ENCODE measurements around the gene TMEM43. TPM values are rescaled to one million over a fixed set of nuclear protein-coding genes. Genes with fewer than 3 reads are reported as not detected.

Gene TMEM43
- total and polyA plus RNA-seq, 10 of the 15 experiments (the other 5 are each of a cell fraction or from before 2014, with no cell fraction given): 7.2 to 33.0 (median 18.5) TPM

- no peaks in the 10 kb centered on the region for H3K79me2 ChIP-seq (ENCODE audit: control insufficient read depth, insufficient read depth, low read length)
- H2AFZ ChIP-seq (ENCODE audit: control insufficient read depth, low read depth, low read length): no peak overlapping the region
- H3K4me1 ChIP-seq (ENCODE audit: control insufficient read depth, insufficient read depth, low read length): no peaks in the 10 kb centered on the region
- no peak for TF ChIP-seq POLR2AphosphoS2 (IDR thresholded peaks at IDR 0.05; ENCODE audit: low read depth, low read length)
- no peak for TF ChIP-seq ZBED1 (IDR thresholded peaks at IDR 0.05; ENCODE audit: borderline replicate concordance)
- TF ChIP-seq, protein P1, sequence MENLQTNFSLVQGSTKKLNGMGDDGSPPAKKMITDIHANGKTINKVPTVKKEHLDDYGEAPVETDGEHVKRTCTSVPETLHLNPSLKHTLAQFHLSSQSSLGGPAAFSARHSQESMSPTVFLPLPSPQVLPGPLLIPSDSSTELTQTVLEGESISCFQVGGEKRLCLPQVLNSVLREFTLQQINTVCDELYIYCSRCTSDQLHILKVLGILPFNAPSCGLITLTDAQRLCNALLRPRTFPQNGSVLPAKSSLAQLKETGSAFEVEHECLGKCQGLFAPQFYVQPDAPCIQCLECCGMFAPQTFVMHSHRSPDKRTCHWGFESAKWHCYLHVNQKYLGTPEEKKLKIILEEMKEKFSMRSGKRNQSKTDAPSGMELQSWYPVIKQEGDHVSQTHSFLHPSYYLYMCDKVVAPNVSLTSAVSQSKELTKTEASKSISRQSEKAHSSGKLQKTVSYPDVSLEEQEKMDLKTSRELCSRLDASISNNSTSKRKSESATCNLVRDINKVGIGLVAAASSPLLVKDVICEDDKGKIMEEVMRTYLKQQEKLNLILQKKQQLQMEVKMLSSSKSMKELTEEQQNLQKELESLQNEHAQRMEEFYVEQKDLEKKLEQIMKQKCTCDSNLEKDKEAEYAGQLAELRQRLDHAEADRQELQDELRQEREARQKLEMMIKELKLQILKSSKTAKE (IDR thresholded peaks at IDR 0.05; ENCODE audit: low read depth, poor library complexity, severe bottlenecking): no peak
- TF ChIP-seq ZZZ3 (IDR thresholded peaks at IDR 0.05; ENCODE audit: control insufficient read depth, insufficient read length, low read depth): no peak
- TF ChIP-seq PML (IDR thresholded peaks at IDR 0.05; ENCODE audit: low read length): no peak
- TF ChIP-seq MTA3 (IDR thresholded peaks at IDR 0.05; ENCODE audit: borderline replicate concordance, low read length): no peak
- TF ChIP-seq, protein P2, sequence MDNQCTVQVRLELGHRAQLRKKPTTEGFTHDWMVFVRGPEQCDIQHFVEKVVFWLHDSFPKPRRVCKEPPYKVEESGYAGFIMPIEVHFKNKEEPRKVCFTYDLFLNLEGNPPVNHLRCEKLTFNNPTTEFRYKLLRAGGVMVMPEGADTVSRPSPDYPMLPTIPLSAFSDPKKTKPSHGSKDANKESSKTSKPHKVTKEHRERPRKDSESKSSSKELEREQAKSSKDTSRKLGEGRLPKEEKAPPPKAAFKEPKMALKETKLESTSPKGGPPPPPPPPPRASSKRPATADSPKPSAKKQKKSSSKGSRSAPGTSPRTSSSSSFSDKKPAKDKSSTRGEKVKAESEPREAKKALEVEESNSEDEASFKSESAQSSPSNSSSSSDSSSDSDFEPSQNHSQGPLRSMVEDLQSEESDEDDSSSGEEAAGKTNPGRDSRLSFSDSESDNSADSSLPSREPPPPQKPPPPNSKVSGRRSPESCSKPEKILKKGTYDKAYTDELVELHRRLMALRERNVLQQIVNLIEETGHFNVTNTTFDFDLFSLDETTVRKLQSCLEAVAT (IDR thresholded peaks at IDR 0.05): no peak
- TF ChIP-seq ZNF217 (IDR thresholded peaks at IDR 0.05): no peak
- TF ChIP-seq JUND (IDR thresholded peaks at IDR 0.05; ENCODE audit: low read depth, low read length): no peak
- TF ChIP-seq ZNF207 (IDR thresholded peaks at IDR 0.05; ENCODE audit: borderline replicate concordance): no peak
- TF ChIP-seq CREM (IDR thresholded peaks at IDR 0.05; ENCODE audit: low read depth): no peak
- no peak for TF ChIP-seq MEF2A (IDR thresholded peaks at IDR 0.05; ENCODE audit: insufficient read depth, low read depth, low read length)
- no peak for TF ChIP-seq NFIC (IDR thresholded peaks at IDR 0.05; ENCODE audit: low read depth, low read length)
- TF ChIP-seq, protein P3, sequence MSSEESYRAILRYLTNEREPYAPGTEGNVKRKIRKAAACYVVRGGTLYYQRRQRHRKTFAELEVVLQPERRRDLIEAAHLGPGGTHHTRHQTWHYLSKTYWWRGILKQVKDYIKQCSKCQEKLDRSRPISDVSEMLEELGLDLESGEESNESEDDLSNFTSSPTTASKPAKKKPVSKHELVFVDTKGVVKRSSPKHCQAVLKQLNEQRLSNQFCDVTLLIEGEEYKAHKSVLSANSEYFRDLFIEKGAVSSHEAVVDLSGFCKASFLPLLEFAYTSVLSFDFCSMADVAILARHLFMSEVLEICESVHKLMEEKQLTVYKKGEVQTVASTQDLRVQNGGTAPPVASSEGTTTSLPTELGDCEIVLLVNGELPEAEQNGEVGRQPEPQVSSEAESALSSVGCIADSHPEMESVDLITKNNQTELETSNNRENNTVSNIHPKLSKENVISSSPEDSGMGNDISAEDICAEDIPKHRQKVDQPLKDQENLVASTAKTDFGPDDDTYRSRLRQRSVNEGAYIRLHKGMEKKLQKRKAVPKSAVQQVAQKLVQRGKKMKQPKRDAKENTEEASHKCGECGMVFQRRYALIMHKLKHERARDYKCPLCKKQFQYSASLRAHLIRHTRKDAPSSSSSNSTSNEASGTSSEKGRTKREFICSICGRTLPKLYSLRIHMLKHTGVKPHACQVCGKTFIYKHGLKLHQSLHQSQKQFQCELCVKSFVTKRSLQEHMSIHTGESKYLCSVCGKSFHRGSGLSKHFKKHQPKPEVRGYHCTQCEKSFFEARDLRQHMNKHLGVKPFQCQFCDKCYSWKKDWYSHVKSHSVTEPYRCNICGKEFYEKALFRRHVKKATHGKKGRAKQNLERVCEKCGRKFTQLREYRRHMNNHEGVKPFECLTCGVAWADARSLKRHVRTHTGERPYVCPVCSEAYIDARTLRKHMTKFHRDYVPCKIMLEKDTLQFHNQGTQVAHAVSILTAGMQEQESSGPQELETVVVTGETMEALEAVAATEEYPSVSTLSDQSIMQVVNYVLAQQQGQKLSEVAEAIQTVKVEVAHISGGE (CRISPR knock-in tag; IDR thresholded peaks at IDR 0.05): no peak
- no peak for TF ChIP-seq RBBP5 (conservative IDR thresholded peaks at IDR 0.05)
- no peak for TF ChIP-seq MEF2B (IDR thresholded peaks at IDR 0.05; ENCODE audit: partially characterized antibody, poor library complexity, severe bottlenecking)
- TF ChIP-seq NFYB (IDR thresholded peaks at IDR 0.05; ENCODE audit: insufficient read depth, low read depth, low read length): no peak
- ChIA-PET CTCF (interaction anchor here (1.6 kb wide), 1 partner anchor 13 kb away, joined by 3 read pairs; no protein-coding TSS in a partner anchor), SMC1A (ENCODE audit: uncharacterized antibody, unreplicated experiment) (no interaction called here), POLR2A (no interaction called here), RAD21 (ENCODE audit: unreplicated experiment) (no interaction called here)
- no peak overlapping the region for H3K4me2 ChIP-seq (ENCODE audit: control insufficient read depth, insufficient read depth)
- DNase-seq (ENCODE audit: low read depth, low spot score) (no peak), FAIRE-seq (no peak), ATAC-seq (no peak)
- WGBS (ENCODE audit: insufficient coverage, insufficient replicate concordance, low lambda C conversion rate, missing lambda C conversion rate): 97% methylated on average over 2 of the region's 2 CpGs
- peaks cover 11 to 41% of the 10 kb centered on the region in 2 experiments for H3K36me3 ChIP-seq (ENCODE audit: control insufficient read depth in 2 of 2, insufficient read depth in 2 of 2, low read length in 1 of 2)
- intact Hi-C loops (cut with micrococcal nuclease; ENCODE audit: unreplicated experiment) (no loop called here), in situ Hi-C loops (cut with MboI) (no loop called here)
- H3K27ac ChIP-seq (ENCODE audit: control insufficient read depth, insufficient read depth): no peak overlapping the region
- H3K9ac ChIP-seq (ENCODE audit: control insufficient read depth, insufficient read depth, low read length): no peak overlapping the region
- BruUV-seq (replicated peaks): no TSS peak
- H3K4me3 ChIP-seq: no peak overlapping the region
- H3K9me3 ChIP-seq (replicated peaks; ENCODE audit: control insufficient read depth, insufficient read depth, low read length): peaks cover 9% of the 10 kb centered on the region; the same call in 2 of the 3 replicates
- no peaks in the 10 kb centered on the region for H3K27me3 ChIP-seq (replicated peaks in 1 of 2; ENCODE audit: control insufficient read depth in 2 of 2, insufficient read depth in 2 of 2, low read length in 1 of 2)
- H4K20me1 ChIP-seq (ENCODE audit: control insufficient read depth, insufficient read depth): no peaks in the 10 kb centered on the region
Observed at GRCh38 chr3:14161282-14161681, 36.4 kb downstream of the TMEM43 start.
